Stimulated activated CD8-positive, alpha-beta memory T cell treated with anti-CD3 and anti-CD28 coated beads, Interleukin-7, amount 100 ng/mL, for 1 hour (primary cell): ENCODE data around the gene NPC1L1.
A peak's percentile ranks its signal among the peaks of the same experiment; 100 is the strongest.
"Not testable (repeated sequence)": the region's sequence is repeated elsewhere in the genome, so short reads cannot be mapped to it uniquely, and the experiment has no call there.

ENCODE experiments used
- DNase-seq, 2 donors: peaks; one replicate each; pipeline ENCODE4 v3.0.0-alpha.2; 2020; ENCODE audit warnings: low read depth in 2 of 2

The NPC1L1 gene

DNA sequence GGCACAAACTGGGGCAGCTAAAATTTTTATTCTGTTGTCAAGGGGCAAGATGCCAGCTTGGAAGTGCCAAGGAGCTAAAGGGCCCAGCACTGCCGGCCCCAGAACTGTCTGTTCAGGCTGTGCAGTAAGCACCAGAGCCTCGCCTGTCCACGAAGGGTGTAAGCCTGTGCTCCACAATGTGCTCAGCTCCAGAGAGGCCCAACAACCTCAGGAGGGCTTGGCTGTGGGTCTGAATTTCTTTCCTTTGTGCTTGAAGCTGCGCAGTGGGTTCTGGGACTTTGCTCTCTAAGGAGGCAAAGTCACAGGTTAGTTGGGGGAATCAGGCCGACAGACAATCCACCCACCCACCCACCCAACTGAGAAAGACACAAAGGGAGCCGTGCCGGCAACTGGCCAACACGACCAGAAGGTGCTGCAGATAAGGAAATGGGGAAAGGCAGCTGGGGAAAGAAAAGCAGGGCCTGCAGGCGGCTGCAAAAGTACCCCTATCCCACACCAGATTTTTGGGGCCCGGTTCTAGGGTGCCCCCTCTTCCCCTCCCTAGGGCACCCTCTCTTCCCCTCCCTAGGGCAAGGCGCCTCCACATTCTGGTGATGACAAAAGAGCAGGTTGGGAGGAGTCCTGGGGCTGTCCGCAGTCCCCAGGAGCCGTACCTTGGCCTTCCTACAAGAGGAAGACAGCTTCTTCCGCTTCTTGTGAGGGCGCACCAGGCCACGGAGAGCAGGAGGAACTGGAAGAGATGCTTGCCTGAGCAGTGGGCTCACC lies 24.8 kb upstream of the NPC1L1 start:
- DNase-seq: no peak

DNA sequence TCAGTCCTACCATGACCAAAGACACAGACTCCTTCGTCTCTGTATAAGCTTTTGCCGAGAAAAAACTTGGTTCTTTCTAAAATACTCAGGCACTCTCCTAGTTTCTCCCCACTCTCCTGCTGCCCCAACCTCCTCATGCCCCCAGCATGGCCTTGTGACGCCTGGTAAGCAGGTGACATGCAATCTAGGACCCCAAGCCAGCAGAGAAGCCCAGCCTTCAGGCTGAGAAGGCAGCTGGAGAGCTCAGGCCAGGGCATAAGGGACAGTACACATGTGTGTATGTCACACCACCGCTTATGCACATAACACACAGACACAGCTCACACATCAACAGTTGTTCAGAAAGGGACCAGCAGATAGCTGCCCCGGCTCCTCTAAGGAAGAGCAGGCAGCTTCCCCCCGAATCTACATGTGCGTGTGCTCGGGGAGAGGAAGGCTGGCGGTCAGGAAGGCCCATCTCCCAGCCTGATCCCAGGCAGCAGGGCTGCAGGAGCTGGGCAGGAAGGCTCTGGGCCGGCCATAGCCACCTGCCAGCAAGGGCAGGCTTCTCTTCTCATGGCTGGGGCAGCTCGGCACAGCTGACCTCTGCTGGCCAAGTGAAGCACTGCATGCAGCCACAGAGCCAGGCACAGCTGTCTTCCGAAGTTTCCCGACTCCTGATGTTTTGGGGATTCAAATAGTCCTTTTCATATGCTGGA lies 24.1 kb upstream of the NPC1L1 start:
- peak; percentile 27 to 38 for DNase-seq

DNA sequence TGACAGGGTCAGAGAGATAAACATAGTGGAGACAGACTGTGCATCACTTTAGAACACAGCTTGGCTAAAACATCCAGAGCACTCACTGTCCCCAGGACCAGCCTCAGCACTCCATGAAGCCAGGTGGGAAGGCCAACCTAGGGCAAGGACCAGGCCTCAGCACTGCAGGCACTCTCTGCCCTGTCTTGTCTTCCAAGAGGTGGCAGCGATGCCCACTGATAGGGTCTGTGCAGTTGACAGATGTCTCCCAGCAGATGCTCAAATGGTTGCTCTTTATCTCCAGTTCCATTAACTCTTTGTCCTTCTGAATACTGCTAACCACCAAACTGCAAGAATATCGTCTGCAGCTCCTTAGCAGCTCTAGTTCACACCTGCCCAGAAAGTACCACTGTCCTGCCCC lies 23.5 kb upstream of the NPC1L1 start:
- no peak for DNase-seq

DNA sequence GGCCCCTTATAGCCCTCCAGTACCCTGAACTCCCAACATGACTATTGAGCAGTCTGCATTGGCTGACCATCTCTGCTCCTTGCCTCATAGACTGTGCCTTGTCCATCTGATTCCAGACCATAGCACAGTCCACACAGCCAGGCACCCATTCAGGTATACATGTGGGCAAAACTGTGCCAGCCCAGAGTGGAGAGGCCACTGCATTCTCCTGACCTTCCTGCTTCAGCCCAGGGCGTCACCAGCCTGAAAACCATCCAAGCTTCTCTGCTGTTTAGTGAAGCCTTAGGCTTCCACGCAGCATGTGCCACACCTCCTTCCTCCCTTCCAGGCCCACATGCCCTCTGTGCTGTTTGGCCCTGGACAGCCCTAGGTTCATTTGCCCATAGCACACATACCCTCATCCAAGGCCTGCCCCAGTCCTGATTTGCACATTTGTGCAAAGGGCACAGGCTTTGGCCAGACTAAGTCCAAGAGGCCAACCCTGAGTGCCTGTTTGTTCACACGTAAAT lies 22.1 kb upstream of the NPC1L1 start:
- DNase-seq: no peak

DNA sequence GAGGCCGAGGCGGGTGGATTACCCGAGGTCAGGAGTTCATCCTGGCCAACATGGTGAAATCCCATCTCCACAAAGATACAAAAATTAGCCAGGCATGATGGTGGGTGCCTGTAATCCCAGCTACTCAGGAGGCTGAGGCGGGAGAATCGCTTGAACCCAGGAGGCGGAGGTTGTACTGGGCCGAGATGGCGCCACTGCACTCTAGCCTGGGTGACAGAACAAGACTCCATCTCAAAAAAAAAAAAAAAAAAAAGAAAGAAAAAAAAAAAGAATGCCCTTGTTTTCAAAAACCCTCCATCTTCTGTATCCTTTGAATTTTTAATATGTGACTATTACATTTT lies 21.5 kb upstream of the NPC1L1 start:
- not testable (repeated sequence) for DNase-seq

DNA sequence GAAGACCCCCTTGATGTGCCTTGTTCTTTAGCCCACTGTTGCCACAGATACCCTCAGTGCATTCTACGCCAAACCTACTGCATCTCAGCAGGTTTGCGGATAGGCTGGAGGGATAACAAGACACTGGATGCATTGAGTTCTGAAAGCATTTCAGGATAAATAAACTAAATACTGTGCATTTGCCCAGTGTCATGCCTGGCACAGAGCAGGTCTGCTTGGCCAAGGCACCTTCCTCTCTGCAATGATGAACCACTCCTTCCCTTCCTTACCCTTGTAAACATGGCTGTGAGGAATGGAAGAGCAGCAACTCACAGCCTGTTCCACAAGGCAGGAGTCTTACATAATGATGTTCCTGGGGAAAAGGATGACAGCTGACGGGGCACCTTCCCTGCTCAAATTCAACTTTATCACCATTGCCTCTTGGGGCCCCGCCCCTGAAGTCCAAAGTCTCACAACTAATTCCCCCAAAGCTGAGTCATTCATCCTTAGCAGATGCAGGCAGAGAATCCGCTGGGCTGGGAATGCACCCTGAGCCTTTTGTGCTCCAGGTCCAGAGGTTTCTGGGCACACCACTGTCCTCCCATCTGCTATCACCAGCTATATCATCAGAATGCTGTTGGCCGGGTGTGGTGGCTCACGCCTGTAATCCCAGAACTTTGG lies 21.0 kb upstream of the NPC1L1 start:
- no peak for DNase-seq

DNA sequence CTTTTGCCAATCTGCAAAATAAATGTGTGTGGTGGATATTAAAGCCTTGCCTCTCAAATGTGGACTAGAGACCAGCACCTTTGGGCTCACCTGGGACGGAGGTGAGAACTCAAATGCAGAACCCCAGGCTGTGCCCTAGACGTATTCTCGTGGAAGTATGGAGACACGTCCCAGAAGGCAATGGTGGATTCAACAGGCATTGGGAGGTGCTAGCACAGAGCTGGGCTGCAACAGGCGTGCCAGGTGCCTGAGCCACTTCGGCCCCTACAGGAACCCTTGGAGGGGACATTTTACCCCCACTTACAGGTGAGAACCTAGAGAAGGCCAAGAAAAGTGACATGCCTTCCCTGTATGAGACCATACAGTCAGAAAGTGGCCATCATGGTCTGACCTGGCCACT lies 20.4 kb upstream of the NPC1L1 start:
- no peak for DNase-seq

DNA sequence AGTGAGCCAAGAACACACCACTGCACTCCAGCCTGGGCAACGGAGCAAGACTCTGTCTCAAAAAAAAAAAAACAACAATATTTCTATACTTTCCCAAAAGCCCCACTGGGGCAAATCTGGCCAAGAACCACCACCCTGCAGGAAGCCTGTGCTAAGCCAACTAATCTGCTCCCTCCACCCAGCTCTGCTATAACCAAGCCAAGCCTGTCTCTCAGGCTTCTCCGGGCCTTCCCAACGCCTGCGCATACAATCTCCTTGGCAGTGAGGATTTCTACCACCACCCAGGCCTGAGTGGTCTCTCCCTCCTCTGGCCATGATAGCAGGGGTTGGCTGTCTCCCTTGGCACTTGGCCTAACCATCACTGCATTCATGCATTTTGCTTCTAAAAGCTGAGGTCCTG lies 18.4 kb upstream of the NPC1L1 start:
- DNase-seq: no peak

DNA sequence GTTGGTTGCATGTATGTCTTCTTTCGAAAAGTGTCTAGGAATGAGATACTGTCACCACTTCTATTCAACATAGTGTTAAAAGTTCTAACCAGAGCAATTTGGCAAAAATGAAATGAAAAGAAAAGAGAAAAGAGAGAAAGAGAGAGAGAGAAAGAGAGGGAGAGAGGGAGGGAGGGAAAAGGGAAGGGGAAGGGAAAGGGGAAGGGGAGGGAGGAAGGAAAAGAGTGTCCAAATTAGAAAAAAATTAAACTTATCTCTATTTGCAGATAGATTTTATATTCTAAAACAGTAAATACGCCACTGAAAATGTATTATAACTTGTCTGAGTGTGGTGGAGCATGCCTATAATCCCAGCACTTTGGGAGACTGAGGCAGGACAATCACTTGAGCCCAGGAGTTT lies 16.4 kb upstream of the NPC1L1 start:
- no peak for DNase-seq

DNA sequence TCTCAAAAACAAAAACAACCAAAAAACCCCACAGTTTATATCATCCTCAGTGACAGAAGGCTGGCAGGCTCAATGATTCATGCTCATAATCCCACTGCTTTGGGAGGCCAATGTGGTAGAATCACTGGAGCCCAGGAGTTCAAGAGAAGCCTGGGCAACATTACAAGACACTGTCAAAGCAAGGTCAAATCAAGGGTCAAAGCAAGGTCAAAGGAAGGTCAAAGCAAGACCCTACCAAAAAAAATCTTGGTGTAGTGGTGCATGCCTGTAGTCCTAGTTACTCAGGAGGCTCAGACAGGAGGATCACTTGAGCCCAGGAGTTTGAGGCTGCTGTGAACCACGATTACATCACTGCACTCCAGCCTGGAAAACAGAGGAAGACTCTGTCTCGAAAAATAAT lies 14.2 kb upstream of the NPC1L1 start:
- DNase-seq: no peak

DNA sequence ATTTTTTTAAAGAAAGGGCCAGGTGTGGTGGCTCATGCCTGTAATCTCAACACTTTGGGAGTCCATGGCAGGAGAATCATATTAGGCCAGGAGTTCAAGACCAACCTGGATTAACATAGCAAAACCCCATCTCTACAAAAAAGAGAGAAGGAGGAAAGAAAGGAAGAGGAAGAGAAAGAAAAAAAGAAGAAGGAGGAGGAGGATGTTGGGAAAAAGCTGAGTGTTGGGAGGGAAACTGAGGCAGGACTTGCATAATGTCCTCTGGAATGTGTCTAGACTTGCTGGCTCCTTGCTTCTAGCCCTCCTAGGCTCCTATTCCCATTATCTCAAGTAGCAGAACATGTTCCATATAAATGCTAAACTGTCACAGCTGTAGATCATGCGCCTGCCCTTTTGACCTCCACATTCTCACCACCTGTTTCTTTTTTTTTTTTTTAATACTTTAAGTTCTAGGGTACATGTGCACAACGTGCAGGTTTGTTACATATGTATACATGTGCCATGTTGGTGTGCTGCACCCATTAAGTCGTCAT lies 11.4 kb upstream of the NPC1L1 start:
- DNase-seq: not testable (repeated sequence)

DNA sequence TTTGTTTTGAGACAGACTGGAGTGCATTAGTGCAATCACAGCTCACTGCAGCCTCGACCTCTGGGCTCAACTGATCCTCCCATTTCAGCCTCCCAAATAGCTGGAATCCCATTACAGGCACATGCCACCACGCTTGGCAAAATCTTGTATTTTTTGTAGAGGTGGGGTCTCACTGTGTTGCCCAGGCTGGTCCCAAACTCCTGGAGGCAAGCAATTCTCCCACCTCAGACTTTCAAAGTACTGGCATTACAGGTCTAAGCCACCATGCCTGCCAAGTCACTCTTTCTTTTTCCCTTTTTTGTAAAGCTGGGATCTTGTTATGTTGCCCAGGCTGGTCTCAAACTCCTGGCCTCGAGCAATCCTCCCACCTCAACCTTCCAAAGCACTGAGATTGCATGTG lies 8.3 kb upstream of the NPC1L1 start:
- no peak for DNase-seq

DNA sequence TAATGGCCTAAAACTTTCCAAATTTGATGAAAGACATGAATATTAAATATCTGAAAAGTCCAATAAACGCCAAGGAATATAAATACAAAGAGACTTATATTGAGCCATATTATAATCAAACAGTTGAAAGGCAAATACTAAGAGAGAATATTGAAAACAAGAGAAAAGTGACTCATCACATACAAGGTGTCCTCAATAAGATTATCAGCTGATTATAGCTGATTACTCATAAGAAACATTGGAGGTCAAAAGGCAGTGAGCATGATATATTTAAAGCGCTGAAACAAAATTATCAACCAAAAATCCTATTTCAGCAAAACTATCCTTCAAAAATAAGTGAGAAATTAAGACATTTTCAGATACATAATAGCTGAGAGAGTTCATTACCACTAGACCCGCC lies 7.8 kb upstream of the NPC1L1 start:
- no peak for DNase-seq

DNA sequence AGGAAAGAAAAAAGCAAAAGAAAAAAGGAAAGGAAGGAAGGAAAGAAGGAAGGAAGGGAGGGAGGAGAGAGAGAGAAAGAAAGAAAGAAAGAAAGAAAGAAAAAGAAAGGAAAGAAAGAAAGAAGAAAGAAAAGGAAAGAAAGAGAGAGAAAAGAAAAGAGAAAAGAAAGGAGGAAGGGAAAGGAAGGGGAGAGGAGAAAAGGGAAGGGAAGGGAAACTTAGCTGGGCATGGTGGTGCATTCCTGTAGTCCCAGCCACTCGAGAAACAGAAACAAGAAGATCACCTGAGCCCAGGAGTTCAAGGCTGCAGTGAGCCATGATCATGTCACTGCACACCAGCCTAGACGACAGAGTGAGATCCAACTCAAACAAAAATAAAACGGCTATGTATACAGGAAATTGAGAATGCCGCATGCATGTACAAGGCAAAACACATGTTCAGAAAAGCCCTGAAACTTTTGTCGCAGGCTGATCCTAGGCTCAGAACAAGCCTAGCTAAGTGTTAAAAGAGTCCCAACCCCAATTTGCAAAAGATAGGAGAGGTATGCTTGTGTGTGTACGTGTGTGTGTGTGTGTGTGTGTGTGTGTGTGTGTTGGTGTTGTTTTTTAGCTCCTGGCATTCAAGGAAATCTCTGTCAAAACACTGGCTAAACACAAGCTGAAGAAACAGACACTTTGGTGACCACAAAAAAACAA lies 6.6 kb upstream of the NPC1L1 start:
- no peak for DNase-seq

DNA sequence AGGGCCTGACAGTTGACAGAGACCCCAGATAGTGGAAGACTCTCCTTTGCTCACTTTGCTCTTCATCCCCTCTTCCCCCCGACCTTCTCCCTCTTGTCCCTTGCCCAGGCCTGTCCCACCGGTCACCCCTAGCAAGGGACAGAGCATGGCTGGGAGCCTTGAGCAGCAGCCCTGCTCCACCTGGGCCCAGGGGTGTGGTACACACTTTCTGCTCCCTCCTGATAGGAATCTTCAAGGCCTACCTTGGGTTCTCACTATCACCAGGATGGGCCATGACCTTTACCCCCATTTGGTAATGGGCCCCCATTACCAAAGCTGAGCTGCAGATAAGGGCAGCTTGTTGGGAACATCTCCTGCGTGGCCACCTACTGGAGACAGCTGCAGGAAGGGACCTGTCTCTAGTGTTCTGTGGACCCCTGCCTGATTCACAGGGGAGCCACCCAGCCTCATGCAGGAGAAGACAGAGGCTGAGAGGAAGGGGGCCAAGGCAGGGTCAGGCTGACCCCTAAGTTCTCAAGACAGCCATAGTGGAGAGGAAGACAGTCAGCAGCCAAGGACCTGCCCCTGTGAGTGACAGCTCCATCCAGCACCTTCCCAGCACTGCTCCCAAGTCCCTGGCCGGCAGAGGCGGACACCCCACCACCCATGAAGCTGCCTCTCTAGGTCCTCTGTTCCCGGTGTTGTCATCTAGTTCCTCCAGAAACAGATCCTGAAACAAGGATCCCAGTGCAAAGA lies 913 bp upstream of the NPC1L1 start:
- DNase-seq: no peak

DNA sequence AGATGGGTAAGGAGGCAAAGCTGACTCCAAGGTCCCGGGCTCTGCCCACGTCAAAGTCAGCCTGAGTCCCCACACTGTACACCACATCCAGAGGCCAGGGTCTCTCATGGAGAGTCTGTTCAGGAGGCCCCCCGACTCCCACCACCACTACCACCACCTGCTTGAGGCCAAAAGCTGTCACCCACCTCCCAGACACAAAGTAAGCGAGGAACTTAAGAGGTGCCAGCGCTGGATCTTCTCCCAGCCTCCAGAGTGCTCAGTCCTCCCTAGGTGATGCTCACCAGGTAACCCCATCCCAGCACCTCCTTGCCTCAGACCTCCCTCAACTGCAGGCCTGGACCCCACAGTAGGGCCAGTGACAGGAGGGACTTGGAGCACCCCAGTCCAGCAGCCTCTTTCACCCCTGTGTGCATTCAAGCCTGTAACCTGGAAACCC lies 520 bp downstream of the NPC1L1 start:
- DNase-seq: no peak

DNA sequence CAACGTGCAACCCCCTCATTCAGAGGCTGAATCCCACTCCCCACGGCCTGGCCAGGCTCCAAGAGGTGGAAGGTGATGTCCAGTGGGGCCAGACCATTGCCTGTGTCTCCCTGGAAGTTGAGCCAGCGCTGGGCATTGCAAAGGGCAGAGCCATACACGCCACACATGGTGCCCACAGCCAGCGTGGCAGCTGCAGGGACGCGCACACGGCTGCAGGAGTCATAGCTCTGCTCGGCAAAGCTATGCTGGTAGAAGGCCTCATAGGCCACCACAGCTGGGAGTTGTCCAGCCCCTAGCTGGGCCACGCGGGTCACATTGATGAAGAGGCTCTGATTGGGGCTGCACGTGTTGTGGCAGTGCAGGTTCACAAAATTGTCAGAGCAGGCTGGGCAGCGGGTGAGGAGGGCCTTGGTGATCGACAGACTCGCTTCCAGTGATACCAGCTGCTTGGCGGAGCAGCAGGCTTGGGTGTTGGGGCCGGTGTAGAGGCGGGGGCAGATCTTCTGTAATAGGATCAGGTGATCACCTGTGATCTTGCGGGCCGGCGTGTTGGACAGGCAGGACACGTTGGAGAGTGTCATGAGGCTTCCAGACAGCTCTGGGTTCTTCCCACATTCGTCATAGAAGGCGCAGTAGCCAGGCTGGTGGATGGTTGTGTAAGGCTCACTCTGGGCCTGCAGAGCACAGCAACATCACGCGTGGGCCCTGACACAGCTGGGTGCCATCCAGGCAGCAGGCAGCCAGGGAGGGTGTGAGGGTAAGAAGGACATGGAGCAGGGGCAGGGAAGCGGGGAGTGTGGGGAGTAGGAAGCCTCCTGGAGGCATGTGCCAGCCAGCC lies 1.2 kb downstream of the NPC1L1 start:
- DNase-seq: no peak

DNA sequence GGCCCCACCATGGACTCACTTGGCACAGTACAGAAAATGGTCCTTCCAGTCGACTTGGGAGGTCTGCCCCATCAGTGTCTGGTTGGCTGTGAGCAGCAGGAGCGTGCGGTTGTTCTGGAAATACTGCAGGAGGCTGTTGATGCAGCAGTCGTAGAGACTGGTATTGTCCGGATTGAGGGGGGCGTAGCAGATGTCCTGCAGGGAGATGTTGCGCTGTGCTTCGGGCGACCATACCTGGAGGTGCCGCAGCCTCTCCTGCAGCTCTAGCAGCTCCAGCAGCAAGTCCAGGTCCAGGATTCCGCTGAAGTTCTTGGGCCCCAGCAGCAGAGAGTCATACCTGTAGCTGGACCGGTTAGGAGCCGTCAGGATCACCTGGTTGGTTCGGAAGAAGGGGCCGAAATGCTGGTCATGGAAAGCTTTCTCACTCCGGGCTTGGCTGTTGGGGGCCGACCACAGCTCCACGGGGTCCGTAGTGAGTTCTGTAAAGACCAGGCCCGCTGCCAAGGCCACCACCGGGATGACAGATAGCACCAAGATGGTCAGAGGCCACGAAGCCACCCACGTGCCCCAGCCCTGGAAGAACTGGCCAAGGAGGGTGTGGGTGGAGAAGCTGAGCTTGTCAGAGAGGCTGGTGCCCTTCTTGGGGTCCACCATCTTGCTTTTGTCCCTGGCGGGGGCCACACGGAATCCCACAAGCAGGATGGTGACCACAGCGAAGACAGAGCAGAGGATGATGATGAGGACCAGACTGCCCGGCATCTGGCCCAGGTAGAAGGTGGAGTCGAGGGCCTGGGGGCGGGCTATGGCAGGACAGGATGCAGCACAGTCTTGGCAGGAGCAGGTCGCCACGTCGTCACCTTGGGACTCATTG lies 2.1 kb downstream of the NPC1L1 start:
- DNase-seq: no peak

DNA sequence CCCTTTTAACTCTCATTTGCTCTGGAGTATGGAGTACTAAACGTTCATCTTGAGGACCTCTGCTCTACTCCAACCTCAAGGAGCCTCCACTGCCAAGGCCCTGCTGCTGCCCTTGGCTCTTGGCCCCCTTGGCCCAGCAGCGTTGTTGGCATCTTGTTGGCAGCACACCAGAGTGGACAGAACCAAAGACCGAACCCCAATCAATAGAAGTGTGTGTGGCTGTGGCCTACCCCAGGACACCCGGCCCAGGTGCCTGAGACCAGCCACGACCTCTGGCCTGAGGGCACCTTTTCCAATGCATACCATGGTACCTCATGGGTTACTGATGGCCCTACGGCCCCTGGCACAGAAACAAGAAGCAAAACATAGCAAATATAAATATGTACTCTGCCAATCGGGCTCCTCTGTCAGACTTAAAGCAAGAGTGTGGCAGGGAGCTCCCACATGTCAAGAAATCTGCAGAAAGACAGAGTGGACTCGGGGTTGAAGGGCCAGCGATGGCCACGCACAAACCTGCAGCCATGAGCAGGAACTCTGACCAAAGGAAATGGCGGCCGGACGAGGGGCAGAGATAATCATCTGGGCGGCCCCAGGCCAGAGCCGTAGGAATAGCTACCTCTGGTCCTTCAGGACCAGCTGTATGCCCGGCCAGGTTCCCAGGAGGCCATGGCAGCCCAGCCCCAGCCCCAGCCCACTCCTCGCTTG lies 2.9 kb downstream of the NPC1L1 start:
- DNase-seq: no peak
